ENCODE measurements around the gene C10orf120. TPM values are rescaled to one million over a fixed set of nuclear protein-coding genes. Genes with fewer than 3 reads are reported as not detected.
A peak's percentile ranks its signal among the peaks of the same experiment; 100 is the strongest.

The C10orf120 gene
- total and polyA plus RNA-seq, 9 of the 15 experiments (the other 6 are each of a cell fraction or from before 2014, with no cell fraction given), result not detected

DNA sequence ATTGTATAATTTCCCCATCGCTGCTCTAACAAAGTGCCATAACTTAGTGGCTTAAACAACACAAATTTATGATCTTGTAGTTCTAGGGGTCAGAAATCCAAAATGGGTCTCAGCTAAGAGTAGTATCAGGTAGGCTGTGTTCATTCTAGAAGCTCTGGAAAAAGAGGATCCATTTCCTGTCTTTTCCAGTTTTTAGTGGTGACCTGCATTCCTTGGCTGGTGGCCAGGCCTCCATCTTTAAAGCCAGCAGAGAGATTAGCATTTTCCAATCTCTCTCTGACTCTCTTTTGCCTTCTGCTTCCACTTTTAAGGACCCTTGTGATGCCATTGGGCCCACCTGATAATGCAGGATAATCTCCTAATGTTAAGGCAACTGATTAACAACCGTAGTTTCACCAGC lies 41.0 kb upstream of the C10orf120 start (continued):
- TF ChIP-seq, protein P1, sequence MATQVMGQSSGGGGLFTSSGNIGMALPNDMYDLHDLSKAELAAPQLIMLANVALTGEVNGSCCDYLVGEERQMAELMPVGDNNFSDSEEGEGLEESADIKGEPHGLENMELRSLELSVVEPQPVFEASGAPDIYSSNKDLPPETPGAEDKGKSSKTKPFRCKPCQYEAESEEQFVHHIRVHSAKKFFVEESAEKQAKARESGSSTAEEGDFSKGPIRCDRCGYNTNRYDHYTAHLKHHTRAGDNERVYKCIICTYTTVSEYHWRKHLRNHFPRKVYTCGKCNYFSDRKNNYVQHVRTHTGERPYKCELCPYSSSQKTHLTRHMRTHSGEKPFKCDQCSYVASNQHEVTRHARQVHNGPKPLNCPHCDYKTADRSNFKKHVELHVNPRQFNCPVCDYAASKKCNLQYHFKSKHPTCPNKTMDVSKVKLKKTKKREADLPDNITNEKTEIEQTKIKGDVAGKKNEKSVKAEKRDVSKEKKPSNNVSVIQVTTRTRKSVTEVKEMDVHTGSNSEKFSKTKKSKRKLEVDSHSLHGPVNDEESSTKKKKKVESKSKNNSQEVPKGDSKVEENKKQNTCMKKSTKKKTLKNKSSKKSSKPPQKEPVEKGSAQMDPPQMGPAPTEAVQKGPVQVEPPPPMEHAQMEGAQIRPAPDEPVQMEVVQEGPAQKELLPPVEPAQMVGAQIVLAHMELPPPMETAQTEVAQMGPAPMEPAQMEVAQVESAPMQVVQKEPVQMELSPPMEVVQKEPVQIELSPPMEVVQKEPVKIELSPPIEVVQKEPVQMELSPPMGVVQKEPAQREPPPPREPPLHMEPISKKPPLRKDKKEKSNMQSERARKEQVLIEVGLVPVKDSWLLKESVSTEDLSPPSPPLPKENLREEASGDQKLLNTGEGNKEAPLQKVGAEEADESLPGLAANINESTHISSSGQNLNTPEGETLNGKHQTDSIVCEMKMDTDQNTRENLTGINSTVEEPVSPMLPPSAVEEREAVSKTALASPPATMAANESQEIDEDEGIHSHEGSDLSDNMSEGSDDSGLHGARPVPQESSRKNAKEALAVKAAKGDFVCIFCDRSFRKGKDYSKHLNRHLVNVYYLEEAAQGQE (IDR thresholded peaks at IDR 0.05; ENCODE audit: borderline replicate concordance), result peak; percentile 11; the same call in 1 of the 2 replicates
- TF ChIP-seq, protein P1 (CRISPR knock-in tag; IDR thresholded peaks at IDR 0.05; ENCODE audit: low read depth), result no peak
- TF ChIP-seq NFIC (IDR thresholded peaks at IDR 0.05) (peak; percentile 69), NELFE (IDR thresholded peaks at IDR 0.05; ENCODE audit: insufficient read depth, insufficient read length) (no peak)
